Bronchial epithelial cell (primary cell): ENCODE data around the gene STRBP. TPM values are rescaled to one million over a fixed set of nuclear protein-coding genes. Genes with fewer than 3 reads are reported as not detected.

Experiments
- DNase-seq: peaks from one replicate; pipeline ENCODE4 v3.0.0-alpha.2; 2010; ENCODE audit warnings: low read depth
- FAIRE-seq: peaks from 2 replicates; lab custom pipeline; 2011; peaks lifted over from hg19 to GRCh38; lab: Jason Lieb, UNC
- H3K27me3 ChIP-seq: 2 replicates; pipeline ENCODE4 v1.5.1; 2011; ENCODE audit warnings: low read length; ENCODE audit not compliant: control insufficient read depth, insufficient read depth
- H3K36me3 ChIP-seq: 2 replicates; pipeline ENCODE4 v1.5.1; 2011; ENCODE audit warnings: low read length; ENCODE audit not compliant: control insufficient read depth, insufficient read depth
- H3K4me3 ChIP-seq: 2 replicates; pipeline ENCODE4 v1.5.1; 2011; ENCODE audit warnings: mild to moderate bottlenecking, low read depth, low read length, control low read depth
- CTCF ChIP-seq: IDR thresholded peaks from 2 replicates; pipeline ENCODE4 v1.5.1; 2011; ENCODE audit warnings: mild to moderate bottlenecking, moderate library complexity, low read length, control low read depth, inconsistent platforms; ENCODE audit not compliant: insufficient read depth, severe bottlenecking
- total RNA-seq: library from RNA; depleted of rRNA; stranded (reverse); fragments of >200 nt; gene quantifications from 2 replicates; pipeline ENCODE4 v1.2.1, GENCODE V29; 2014

The STRBP gene
- total RNA-seq, 1 donor from 2014 or later = 15.0 TPM

GRCh38 chr9:123263227-123263626 lies 5.2 kb downstream of the STRBP start:
- TF ChIP-seq CTCF = no peak
- H3K27me3 ChIP-seq = no peaks in the 10 kb centered on the region
- no peaks in the 10 kb centered on the region for H3K36me3 ChIP-seq
- FAIRE-seq (no peak), DNase-seq (no peak)
- no peak overlapping the region for H3K4me3 ChIP-seq

DNA sequence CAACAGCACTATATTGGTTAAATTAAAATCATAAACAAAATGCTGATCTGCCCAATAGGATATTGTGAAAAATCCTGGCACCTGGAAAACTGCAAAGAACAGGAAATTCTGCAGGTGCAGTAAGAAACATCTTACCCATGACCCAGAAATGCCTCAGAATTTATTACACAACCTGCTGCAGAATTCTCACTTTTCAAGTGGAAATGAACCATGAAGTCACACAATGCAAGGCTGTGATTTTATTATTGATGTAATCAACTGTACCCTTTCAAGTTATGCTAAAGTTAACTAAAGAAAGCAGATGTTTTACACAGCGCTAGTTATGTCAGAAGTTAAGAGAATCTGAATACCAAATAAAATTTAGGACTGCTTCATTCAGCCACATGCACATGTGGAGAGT lies 6.0 kb downstream of the STRBP start:
- DNase-seq (no peak), FAIRE-seq (no peak)
- H3K36me3 ChIP-seq = no peaks in the 10 kb centered on the region
- no peak for TF ChIP-seq CTCF
- H3K27me3 ChIP-seq = no peaks in the 10 kb centered on the region
- no peak overlapping the region for H3K4me3 ChIP-seq

DNA sequence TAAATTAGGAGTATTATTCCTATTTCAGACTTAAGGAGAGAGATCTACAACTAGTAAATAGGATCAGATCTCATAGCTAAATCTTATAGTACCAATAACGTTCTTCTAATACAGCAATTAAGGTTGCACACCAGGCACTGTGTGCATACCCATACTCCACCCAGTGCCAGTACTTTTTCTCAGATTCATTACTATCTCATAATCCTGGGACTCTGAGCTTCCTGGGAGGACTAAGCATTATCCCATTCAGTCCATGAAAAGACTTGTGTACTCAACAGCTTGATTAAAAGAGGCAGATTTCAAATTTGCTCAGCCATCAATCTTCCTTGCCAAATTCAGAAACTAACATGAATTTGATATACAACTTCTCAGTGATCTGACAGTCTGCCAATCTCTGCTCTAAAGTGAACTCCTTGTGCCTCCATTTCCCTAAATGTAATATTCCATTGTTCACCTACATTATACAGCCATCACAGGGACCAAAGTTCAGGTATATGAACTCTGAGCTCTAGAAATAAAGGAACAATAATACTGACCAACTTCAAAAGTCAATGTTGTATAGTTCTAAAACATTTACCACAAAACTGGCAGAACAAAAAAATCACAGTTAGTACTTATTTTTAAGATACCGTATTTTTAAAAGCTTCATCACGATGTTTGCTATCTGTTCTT lies 7.2 kb downstream of the STRBP start:
- Histone ChIP-seq H3K27me3 (no peaks in the 10 kb centered on the region), H3K4me3 (no peak overlapping the region), H3K36me3 (no peaks in the 10 kb centered on the region)
- TF ChIP-seq CTCF = no peak
- DNase-seq (no peak), FAIRE-seq (no peak)

GRCh38 chr9:123260340-123260739 lies 8.0 kb downstream of the STRBP start:
- FAIRE-seq = no peak
- H3K4me3 ChIP-seq = no peak overlapping the region
- no peak for DNase-seq
- no peaks in the 10 kb centered on the region for H3K27me3 ChIP-seq
- no peak for TF ChIP-seq CTCF
- H3K36me3 ChIP-seq = no peaks in the 10 kb centered on the region

- DNase-seq = no peak
- no peak for TF ChIP-seq CTCF
- Histone ChIP-seq H3K4me3 (no peak overlapping the region), H3K36me3 (no peaks in the 10 kb centered on the region), H3K27me3 (no peaks in the 10 kb centered on the region)
- no peak for FAIRE-seq
These were observed 11.1 kb downstream of the STRBP start for GRCh38 chr9:123257276-123257675.

- no peak overlapping the region for H3K4me3 ChIP-seq
- TF ChIP-seq CTCF = no peak
- no peak for DNase-seq
- H3K36me3 ChIP-seq = no peaks in the 10 kb centered on the region
- FAIRE-seq = no peak
- H3K27me3 ChIP-seq = no peaks in the 10 kb centered on the region
These were observed 12.7 kb downstream of the STRBP start for GRCh38 chr9:123255718-123256117.
